Central memory CD4-positive, alpha-beta T cell (primary cell): Measurements from ENCODE around the gene ST3GAL3.
A peak's percentile ranks its signal among the peaks of the same experiment; 100 is the strongest.

Experiments used
- DNase-seq: peaks from one replicate; pipeline ENCODE4 v3.0.0; 2022

ST3GAL3 gene

GRCh38 chr1:43946236-43947060 lies 239.1 kb downstream of the ST3GAL3 start, which contains the start of gene IPO13:
Gene IPO13, plus strand, starts transcription at chr1:43946950. Its CDS starts 651 bp downstream, at chr1:43947601.
- peak; percentile 94 for DNase-seq

GRCh38 chr1:43947061-43947873 lies 239.9 kb downstream of the ST3GAL3 start:
- no peak for DNase-seq

GRCh38 chr1:43947874-43948437 lies 240.6 kb downstream of the ST3GAL3 start:
- no peak for DNase-seq

DNA sequence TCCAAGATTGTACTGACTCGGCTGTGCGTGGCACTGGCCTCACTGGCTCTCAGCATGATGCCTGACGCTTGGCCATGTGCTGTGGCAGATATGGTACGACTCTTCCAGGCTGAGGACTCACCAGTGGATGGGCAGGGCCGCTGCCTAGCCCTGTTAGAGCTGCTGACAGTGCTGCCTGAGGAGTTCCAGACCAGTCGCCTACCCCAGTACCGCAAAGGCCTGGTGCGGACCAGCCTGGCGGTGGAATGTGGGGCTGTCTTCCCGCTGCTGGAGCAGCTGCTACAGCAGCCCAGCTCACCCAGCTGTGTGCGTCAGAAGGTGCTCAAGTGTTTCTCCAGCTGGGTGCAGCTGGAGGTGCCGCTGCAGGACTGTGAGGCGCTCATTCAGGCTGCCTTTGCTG lies 242.3 kb downstream of the ST3GAL3 start:
- DNase-seq = no peak

DNA sequence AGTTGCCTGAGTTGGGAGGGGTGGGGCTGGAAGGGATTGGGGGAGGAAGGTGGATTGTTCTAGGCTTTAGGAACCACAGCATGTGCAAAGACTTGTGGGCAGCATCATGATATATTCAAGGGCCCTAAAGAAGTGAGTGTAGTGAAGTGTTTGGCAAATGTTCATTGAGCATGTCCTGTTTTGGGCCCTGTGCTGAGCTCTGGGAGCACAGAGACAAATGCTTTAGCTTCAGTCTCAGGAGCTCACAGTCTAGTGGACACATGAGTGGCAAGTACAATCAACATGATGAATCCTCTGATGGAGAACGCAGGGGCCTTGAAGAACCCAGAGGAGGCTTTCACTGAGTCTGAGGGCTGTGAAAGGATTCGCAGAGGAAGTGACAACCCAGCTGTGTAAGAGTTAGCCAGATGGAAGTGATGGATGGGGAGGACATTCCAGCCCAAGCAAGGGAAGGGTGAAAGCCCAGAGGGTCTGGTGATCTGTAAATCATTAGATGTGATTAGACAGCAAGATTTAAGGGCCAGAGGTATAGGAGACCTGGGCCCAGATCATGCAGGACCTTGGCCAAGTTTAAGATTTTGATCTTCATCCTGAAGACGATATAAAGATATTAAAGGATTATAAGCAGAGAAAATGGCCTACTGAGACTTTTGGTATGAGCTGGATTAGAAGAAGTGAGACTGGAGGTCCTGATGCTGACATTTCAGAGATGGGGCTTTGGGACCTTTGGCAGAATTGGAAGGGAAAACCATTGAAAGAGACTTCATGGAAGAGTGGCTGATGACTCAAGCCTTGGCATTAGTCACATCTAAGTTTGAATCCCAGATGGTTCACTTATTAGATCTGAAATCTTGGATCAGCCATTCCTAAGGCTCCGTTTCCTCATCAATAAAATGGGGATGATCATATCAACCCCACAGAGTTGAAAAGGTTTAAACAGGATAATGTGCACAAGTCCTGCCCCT lies 244.0 kb downstream of the ST3GAL3 start:
- no peak for DNase-seq

GRCh38 chr1:43952731-43953346 lies 245.5 kb downstream of the ST3GAL3 start:
- no peak for DNase-seq

DNA sequence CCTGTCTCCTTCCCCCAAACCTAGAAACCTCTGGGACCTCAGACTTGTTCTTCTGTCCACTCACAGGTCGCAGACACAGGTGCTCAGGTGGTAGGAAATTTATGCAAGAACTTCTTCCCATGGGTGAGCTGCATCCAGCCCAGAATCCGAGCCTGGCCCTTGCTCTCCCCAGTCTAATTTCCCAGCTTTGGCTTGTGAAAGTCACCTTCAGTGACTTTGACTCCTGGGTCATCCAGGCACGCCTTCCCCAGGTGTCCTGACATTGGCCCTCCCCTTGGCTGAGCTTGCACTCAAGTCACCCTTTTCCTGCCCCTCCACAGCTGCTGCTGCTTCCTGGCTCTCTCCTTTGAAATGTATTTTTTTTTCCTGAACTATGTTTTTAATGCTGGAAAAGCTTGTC lies 246.0 kb downstream of the ST3GAL3 start:
- no peak for DNase-seq

- no peak for DNase-seq
Observed at GRCh38 chr1:43954036-43954435, 246.7 kb downstream of the ST3GAL3 start.

DNA sequence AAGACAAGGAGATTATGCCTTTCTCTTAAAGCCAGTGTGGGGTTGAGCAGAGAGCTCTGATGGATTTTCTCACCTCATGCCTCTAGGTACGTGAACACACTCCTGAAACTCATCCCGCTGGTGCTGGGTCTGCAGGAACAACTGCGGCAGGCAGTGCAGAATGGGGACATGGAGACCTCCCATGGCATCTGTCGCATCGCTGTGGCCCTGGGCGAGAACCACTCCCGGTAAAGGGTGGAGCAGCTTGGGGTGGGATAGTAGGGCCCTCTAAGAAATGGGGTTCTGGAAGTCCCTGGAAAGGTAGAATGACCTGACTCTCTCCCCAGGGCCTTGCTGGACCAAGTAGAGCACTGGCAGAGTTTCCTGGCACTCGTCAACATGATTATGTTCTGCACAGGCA lies 248.9 kb downstream of the ST3GAL3 start:
- no peak for DNase-seq

- DNase-seq = no peak
Observed at GRCh38 chr1:43957407-43958040, 250.2 kb downstream of the ST3GAL3 start.

GRCh38 chr1:43958351-43959255 lies 251.3 kb downstream of the ST3GAL3 start:
- no peak for DNase-seq

DNA sequence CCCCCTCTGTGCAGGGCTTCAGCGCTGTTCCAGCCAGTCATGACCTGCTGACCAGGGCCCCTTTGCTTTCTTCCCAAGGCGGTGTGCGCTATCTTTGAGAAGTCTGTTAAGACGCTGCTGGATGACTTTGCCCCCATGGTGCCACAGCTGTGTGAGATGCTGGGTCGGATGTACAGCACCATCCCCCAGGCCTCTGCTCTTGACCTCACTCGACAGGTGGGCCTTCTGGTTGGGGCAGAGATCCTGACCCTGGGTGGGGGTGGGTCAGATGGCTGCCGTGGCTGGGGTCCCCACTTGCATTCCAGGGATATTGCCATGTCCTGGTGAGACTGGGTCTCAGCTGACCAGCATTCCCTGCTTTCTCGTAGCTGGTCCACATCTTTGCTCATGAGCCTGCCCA lies 253.5 kb downstream of the ST3GAL3 start:
- no peak for DNase-seq

- DNase-seq = no peak
Observed at GRCh38 chr1:43961692-43962091, 254.4 kb downstream of the ST3GAL3 start.

GRCh38 chr1:43962324-43962723 lies 255.0 kb downstream of the ST3GAL3 start:
- no peak for DNase-seq

- no peak for DNase-seq
Observed at GRCh38 chr1:43963006-43963405, 255.7 kb downstream of the ST3GAL3 start.

DNA sequence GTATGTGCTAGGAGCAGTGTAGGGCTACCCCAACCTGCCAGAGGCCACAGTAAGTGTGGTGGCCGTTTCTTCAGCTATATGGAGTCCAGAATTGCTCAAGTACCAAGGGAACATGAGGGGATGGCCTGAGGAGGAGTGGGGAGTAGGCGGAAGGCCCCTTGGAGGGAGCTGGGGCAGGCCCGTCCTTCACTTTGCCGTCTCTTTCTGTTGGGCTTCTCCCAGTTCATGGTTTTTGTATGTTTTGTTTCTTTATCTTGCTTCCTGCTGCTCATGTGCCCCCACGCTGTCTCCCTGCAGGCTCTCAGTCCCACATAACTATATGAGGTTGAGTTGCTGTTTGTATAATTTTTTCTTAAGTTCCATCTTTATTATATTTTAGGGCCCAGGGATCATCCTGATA lies 256.6 kb downstream of the ST3GAL3 start:
- DNase-seq = no peak

GRCh38 chr1:43965316-43965715 lies 258.0 kb downstream of the ST3GAL3 start:
- DNase-seq = no peak

GRCh38 chr1:43968348-43968948 lies 261.1 kb downstream of the ST3GAL3 start:
- no peak for DNase-seq

DNA sequence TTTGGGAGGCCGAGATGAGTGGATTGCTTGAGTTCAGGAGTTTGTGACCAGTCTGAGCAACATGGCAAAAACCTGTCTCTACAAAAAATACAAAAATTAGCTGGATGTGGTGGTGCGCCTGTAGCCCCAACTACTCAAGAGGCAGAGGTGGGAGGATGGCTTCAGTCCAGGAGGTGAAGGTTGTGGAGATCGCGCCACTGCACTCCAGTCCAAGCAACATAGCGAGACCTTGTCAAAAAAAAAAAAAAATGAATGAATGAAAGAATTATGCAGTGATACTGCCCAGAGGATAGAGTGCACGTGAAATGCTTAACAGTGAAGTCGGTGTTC lies 262.0 kb downstream of the ST3GAL3 start:
- no peak for DNase-seq
